MM.1S (cell line): Measurements from ENCODE around the gene CTBP1.

Experiments
- DNase-seq: peaks from one replicate; pipeline ENCODE4 v3.0.0-alpha.2; 2015
- H2AFZ ChIP-seq: fragments of 300-600 bp; sonication (generic); 2 replicates; pipeline ENCODE4 v1.6.0; 2016; ENCODE audit warnings: antibody characterized with exemption, low read length
- H3F3A ChIP-seq: fragments of 300-600 bp; sonication (generic); 2 replicates; pipeline ENCODE4 v1.6.1; 2016; ENCODE audit warnings: mild to moderate bottlenecking, antibody characterized with exemption, low read length, moderate library complexity, mixed read lengths; ENCODE audit not compliant: insufficient read depth
- H3K27ac ChIP-seq: fragments of 300-600 bp; sonication (generic); 2 replicates; pipeline ENCODE4 v1.5.1; 2016; ENCODE audit warnings: mild to moderate bottlenecking, low read length
- H3K27me3 ChIP-seq: fragments of 300-600 bp; sonication (generic); replicated peaks from 2 replicates; pipeline ENCODE4 v1.6.0; 2016; ENCODE audit warnings: low read length; ENCODE audit not compliant: insufficient read depth
- H3K36me3 ChIP-seq: fragments of 300-600 bp; sonication (generic); replicated peaks from 2 replicates; pipeline ENCODE4 v1.6.1; 2016; ENCODE audit warnings: mild to moderate bottlenecking, low read length, mixed read lengths; ENCODE audit not compliant: insufficient read depth
- H3K4me1 ChIP-seq: fragments of 300-600 bp; sonication (generic); 2 replicates; pipeline ENCODE4 v1.6.1; 2016; ENCODE audit warnings: low read length, mixed read lengths
- H3K4me2 ChIP-seq: fragments of 300-600 bp; sonication (generic); 2 replicates; pipeline ENCODE4 v1.6.0; 2016; ENCODE audit warnings: low read depth, low read length
- H3K4me3 ChIP-seq: fragments of 300-600 bp; sonication (generic); 2 replicates; pipeline ENCODE4 v1.5.1; 2016; ENCODE audit warnings: low read length, mixed read lengths
- H3K79me2 ChIP-seq: fragments of 300-600 bp; sonication (generic); 2 replicates; pipeline ENCODE4 v1.6.1; 2016; ENCODE audit warnings: mixed run types, low read length, mixed read lengths
- H3K9ac ChIP-seq: fragments of 300-600 bp; sonication (generic); 2 replicates; pipeline ENCODE4 v1.6.1; 2016; ENCODE audit warnings: low read length, mixed read lengths
- H3K9me2 ChIP-seq: fragments of 300-600 bp; sonication (generic); replicated peaks from 2 replicates; pipeline ENCODE4 v1.6.1; 2016; ENCODE audit warnings: mild to moderate bottlenecking, low read length, mixed read lengths; ENCODE audit not compliant: insufficient read depth
- H3K9me3 ChIP-seq: fragments of 300-600 bp; sonication (generic); replicated peaks from 2 replicates; pipeline ENCODE4 v1.6.1; 2016; ENCODE audit warnings: mild to moderate bottlenecking, low read length, mixed read lengths; ENCODE audit not compliant: insufficient read depth
- H4K20me1 ChIP-seq: fragments of 300-600 bp; sonication (generic); 2 replicates; pipeline ENCODE4 v1.6.1; 2016; ENCODE audit warnings: mild to moderate bottlenecking, low read length, moderate library complexity, mixed read lengths; ENCODE audit not compliant: insufficient read depth
- CTCF ChIP-seq: fragments of 300-600 bp; sonication (generic); IDR thresholded peaks from 2 replicates; pipeline ENCODE4 v1.5.1; 2016; ENCODE audit warnings: antibody characterized with exemption, low read length, mixed read lengths
- EZH2 ChIP-seq: fragments of 300-600 bp; sonication (generic); optimal IDR thresholded peaks from 2 replicates; pipeline ENCODE3; 2017; ENCODE audit warnings: low read depth, mild to moderate bottlenecking, antibody characterized with exemption, low read length, mixed read lengths
- EZH2phosphoT487 ChIP-seq: fragments of 300-600 bp; sonication (generic); IDR thresholded peaks from 2 replicates; pipeline ENCODE4 v1.6.1; 2018; ENCODE audit warnings: antibody characterized with exemption, low read length

Gene CTBP1

DNA sequence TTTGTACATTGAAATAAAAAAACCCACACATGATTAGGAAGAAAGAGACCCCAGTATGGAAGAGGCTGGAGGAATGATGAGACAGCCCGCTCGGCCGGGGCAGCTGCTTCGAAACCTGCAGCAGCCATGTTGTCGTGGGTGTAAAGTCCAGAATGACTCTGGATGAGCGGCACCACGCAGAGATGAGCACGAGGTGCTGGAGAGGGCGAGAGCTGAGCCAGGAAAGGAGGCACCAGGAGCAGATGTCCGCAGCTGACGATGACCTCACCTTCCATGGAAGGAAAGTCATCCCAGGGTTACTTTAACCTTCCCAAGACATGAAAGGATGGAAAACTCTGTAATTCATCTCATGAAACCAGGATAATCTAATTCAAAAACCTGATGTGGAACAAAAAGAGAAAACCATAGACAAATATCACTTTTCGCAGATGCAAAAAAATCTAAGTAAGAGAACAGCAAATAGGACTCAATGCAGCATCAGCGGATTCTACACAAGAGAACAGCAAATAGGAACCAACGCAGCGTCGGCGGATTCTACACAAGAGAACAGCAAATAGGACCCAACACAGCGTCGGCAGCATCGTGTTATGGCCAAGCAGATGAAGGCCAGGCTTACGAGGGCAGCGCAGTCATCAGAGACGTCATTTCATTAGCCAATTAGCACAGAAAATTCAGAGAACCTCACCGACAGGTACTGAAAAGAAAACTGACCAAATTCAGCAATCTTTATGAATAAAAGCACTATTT lies 50.7 kb downstream of the CTBP1 start:
- Histone ChIP-seq H3K4me3 (no peak overlapping the region), H2AFZ (no peak overlapping the region), H3K4me2 (no peak overlapping the region), H3K9me2 (no peaks in the 10 kb centered on the region), H3K9ac (no peak overlapping the region), H3K4me1 (peaks cover 13% of the 10 kb centered on the region), H3K9me3 (no peaks in the 10 kb centered on the region), H4K20me1 (no peaks in the 10 kb centered on the region), H3K79me2 (peaks cover 17% of the 10 kb centered on the region), H3K36me3 (no peaks in the 10 kb centered on the region), H3K27ac (no peak overlapping the region), H3F3A (peaks cover 9% of the 10 kb centered on the region; the same call in 1 of the 2 replicates), H3K27me3 (no peaks in the 10 kb centered on the region)
- no peak for TF ChIP-seq EZH2phosphoT487
- TF ChIP-seq EZH2: no peak
- TF ChIP-seq CTCF: no peak
- no peak for DNase-seq

DNA sequence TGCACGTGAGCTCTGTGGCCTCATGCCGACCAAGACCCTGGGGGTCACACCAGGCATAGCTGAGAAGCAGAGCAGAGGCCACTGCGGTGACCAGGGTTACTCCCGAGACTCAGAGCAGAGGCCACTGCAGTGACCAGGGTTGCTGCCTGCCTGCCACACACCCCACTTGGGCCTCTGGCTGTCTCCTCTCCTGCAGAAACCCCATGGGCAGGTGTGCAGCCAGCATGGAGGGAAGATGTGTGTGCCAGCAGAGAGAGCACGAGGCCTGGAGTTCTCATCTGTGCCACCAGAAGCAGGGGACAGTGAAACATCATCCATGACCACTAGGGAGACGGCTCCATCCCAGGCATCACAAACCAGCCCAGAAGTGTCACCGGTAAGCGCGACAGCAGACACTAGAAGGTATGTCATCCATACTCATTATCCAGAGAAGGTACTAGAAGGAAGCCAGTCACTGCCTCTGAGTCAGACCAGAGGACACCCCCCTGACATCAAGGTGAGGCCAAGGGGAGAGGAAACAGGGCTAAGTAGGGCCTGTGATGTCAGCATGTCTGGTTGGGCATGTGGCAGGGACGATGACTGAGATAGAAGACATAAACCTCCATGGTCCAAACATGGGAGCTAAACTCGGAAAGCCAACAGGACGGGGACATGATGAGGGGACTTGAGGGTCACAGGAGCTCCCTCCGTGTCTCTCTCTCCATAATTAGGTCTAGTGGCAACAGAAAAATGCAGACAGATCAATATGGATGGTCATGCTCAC lies 52.3 kb downstream of the CTBP1 start:
- Histone ChIP-seq H3K9me2 (no peaks in the 10 kb centered on the region), H2AFZ (no peak overlapping the region), H3K9ac (no peak overlapping the region), H3K4me1 (peaks cover 7% of the 10 kb centered on the region; the same call in 1 of the 2 replicates), H3K4me2 (no peak overlapping the region), H3K36me3 (no peaks in the 10 kb centered on the region), H4K20me1 (no peaks in the 10 kb centered on the region), H3K4me3 (no peak overlapping the region), H3K27ac (no peak overlapping the region), H3K27me3 (no peaks in the 10 kb centered on the region), H3K9me3 (no peaks in the 10 kb centered on the region), H3F3A (peaks cover 9% of the 10 kb centered on the region; the same call in 1 of the 2 replicates), H3K79me2 (peaks cover 17% of the 10 kb centered on the region)
- TF ChIP-seq EZH2phosphoT487: no peak
- TF ChIP-seq CTCF: no peak
- no peak for DNase-seq

DNA sequence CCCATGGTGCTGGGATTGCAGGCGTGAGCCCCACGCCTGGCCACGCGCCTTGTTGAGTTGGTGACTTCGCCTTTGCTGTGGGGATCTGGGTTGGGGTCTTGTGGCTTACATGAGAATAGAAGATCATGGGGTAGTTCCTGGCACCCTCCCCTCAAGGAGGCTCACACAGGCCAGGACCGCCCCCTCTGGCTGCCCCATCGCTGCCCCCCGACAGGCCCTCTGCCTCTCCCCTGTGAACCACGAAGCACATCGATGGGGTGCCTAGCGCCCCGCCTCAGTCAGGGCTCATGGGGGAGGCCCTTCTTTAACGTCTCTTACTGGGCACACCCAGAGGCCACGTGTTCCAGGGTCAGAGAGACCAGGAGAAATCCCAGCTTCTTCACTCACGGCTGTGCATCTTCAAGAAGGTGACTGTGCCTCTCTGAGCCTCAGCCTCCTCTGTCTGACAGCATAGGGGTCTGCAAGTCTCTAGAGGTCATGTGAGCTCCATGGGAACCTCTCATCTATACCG lies 53.0 kb downstream of the CTBP1 start:
- peaks cover 16% of the 10 kb centered on the region for H3K79me2 ChIP-seq
- no peaks in the 10 kb centered on the region for H3K36me3 ChIP-seq
- H3K9ac ChIP-seq: no peak overlapping the region
- TF ChIP-seq EZH2 (no peak), EZH2phosphoT487 (no peak), CTCF (no peak)
- H2AFZ ChIP-seq: no peak overlapping the region
- H3K4me2 ChIP-seq: no peak overlapping the region
- H3F3A ChIP-seq: peaks cover 4% of the 10 kb centered on the region; the same call in 1 of the 2 replicates
- H3K4me1 ChIP-seq: peaks cover 6% of the 10 kb centered on the region; the same call in 1 of the 2 replicates
- no peaks in the 10 kb centered on the region for H3K27me3 ChIP-seq
- no peaks in the 10 kb centered on the region for H4K20me1 ChIP-seq
- no peak overlapping the region for H3K4me3 ChIP-seq
- H3K9me2 ChIP-seq: no peaks in the 10 kb centered on the region
- no peak overlapping the region for H3K27ac ChIP-seq
- no peaks in the 10 kb centered on the region for H3K9me3 ChIP-seq
- no peak for DNase-seq
